NCI-H1048 (cell line): ENCODE measurements around the gene ELAVL2.

Experiments used
- DNase-seq: peaks from one replicate; lab custom pipeline; 2025; lab: John Stamatoyannopoulos, UW

Gene ELAVL2

DNA sequence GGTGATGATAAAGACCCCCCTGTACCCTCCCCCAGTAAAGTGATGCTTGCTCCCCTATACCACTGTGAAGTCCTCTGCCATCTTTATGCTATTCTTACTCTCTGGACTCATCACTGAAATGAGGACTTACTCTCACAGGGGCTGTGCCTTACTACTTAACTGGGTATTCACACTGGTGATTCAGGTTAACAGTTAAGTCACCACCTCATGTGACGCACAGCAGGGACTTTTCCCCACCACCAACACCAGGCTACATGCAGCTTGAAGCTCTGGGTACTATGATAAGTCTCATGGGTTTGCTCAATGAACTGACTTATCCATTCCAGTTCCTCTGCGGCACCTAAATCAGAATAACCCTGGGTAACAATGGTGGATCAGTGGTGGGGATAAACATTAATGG, 163.7 kb downstream of the ELAVL2 start:
- no peak for DNase-seq

DNA sequence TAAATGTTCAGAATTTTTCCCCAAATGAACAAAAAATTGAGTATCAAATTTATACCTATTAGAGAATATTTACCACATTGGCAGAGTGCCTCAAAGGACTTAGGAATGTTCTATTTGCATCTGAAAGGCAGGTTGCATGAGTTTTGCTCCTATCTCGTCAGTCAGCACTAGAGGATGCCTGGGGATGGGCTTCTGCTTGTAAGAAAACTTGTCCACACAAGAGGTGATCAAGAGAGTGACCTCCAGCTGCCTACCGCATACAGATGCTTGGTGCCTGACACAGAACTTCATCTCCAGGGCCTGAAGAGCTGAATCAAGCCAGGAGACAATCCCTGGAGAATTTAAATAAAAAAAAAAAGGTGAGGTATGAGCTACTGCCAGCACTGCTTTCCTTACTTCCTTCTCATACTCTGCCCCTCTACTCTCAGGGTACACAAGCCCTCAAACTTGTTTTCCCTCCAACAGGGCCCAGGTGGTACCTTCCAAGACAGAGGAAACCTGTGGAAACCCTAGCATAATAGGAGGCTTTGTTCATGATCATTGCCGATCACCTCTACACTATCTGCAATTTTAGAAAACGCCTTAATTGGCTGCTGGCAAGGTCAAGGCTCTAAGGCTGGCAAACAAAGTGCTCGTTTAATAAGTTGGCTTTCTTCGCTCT, 166.6 kb downstream of the ELAVL2 start:
- no peak for DNase-seq

DNA sequence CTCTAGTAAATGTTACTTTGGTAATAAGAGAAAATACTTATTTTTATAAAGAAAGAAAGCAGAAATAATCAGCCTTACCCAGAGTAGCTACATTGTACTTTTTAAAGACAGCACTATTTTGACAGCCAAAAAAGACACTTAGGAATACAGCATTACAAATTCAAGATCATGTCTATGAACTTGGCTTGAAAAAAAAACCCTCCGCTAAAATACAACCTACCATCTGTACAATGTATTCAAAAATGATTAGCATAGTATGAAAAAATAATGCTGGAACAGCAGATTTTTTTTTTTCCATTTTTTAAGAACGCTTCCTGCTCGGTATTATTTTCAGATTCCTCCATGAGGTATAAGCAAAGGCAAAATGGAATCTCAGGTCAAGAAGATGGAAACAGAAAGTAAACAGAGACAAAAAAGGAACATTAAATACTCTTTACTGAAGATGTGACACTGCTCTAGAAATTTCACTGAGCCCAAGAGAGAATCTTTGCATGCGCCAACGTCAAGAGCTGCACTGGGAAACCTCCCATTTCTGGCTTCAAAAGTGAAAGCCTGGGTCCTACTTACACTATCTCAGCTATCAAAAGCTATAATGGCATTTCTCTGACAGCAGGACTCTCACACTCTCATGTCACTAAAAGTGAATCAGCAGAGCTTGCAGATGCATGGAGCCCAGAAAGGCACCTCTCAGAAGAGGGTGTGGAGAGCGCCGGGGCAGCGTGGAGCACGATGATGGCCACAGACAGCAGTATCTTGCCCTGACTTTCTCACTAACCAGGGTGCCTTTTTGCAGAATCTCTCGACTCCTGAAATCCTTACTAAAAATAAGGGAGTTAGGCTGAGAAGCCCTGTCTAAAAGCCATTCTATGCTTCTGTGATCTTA, 167.4 kb downstream of the ELAVL2 start:
- DNase-seq: no peak

DNA sequence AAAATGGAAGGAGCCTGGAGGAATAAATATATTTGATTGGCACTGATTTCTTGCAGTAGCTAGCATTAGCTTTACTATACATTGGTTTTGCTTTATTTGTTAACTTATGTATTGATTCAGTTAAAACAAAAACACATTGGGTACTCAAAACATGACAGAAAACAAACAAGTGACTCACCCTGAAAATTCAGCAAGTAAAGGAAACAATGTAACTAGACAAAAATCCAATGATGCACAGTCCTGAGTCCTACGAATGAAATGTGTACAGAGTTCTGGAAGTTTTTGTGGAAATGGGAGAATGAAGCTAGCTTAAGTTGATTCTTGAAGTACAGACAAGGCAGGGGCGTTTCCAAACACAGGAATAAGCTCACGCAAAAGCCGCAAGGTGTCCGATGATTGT, 175.0 kb downstream of the ELAVL2 start:
- no peak for DNase-seq

DNA sequence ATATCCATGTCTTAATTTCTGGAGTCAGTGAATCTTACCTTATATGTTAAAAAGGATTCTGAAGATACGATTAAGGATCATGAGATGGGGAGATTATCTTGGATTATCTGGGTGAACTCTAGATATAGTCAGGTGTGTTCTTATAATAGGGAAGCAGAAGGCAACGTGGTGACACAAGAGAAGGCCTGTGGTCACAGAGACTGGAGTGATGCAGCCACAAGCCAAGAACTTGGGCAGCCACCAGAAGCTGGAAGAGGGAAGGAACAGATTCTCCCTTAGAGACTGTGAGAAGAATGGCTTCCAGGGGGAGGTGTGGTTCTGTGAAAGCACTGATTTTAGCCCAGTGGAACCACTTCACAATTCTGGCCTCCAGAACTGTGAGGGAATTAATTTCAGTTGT, 177.4 kb downstream of the ELAVL2 start:
- DNase-seq: no peak

DNA sequence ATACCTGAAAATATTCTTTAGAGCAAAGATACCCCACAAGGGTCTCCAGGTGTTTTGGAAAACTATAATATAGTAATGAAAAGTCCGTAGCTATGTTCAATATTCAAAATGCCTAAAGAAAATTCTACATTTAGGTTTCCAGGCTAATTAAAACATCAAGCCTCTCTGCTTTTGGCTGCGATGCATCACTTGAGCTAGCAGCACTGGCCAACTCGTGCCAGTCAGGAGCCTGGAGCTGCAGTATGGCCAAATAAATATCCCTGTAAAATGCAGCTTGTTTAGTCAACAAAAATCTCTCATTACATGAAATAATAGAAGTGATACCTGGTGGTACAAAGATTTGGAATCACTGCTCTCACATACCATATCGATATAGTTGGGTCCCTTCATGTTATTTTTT, 181.1 kb downstream of the ELAVL2 start:
- DNase-seq: no peak

DNA sequence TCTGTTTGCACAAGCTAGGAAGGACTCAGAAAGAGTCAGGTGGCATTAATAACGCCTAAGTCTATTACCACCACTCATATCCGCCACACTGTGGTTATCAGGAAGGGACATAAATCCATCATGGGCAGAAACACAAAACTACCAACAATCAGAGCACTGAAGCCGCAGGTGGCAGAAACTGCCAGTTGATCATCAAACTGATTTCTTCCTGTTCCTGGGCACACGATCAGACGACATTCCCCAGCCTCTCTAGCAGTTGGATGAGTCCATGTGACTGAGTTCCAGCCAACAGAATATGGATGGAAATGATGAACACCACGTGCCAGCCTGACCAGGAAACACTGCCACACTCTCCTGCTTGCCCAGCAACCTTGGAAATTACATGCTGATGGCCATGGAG, 181.7 kb downstream of the ELAVL2 start:
- no peak for DNase-seq

DNA sequence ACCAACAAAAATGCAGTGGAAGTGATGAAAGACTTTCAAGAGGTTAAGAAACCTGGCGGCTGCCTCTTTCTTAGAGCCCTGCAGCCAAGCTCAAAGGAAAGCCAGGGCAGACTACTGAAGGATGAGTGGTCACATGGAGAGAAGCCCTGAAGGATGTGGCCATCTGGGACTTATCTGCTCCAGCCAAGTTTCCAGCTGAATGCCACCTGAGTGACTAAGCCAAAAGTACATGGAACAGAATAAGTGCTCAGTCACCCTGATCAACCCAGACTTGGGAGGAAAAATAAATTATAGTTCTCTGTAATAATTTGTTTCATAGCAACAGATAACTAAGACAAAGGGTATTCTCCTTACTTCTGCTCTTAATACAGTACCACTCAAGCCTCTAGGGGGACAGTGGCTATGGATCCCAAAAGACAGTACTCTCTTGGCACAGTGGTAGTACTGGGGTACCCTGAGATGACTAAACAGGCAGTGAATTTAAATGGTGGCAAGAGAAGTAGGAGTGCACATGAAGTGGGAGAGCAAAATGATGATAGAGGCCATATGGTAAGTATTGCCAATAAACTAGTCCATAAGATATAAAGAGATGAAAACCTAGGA, 182.3 kb downstream of the ELAVL2 start:
- DNase-seq: no peak
